Neuronal stem cell (in vitro differentiated cells): ENCODE measurements around the gene NGFR.
"Not testable (repeated sequence)": the region's sequence is repeated elsewhere in the genome, so short reads cannot be mapped to it uniquely, and the experiment has no call there.

Experiments
- DNase-seq: peaks from one replicate; pipeline ENCODE4 v3.0.0-alpha.2; 2013; ENCODE audit warnings: low spot score
- H2AFZ ChIP-seq: one replicate; pipeline ENCODE4 v1.6.1; 2013; ENCODE audit warnings: mild to moderate bottlenecking, low read length, inconsistent platforms
- H2AK5ac ChIP-seq: 2 replicates; pipeline ENCODE4 v1.6.1; 2013; ENCODE audit warnings: low read depth, mild to moderate bottlenecking, inconsistent platforms, low read length, moderate library complexity, mixed read lengths
- H2BK120ac ChIP-seq: 2 replicates; pipeline ENCODE4 v1.6.1; 2013; ENCODE audit warnings: low read depth, mild to moderate bottlenecking, inconsistent platforms, low read length, moderate library complexity, mixed read lengths
- H2BK12ac ChIP-seq: one replicate; pipeline ENCODE4 v1.6.1; 2013; ENCODE audit warnings: low read length, inconsistent platforms
- H2BK15ac ChIP-seq: 2 replicates; pipeline ENCODE4 v1.6.1; 2013; ENCODE audit warnings: mild to moderate bottlenecking, low read length, inconsistent platforms, mixed read lengths
- H2BK5ac ChIP-seq: one replicate; pipeline ENCODE4 v1.6.1; 2013; ENCODE audit warnings: inconsistent platforms, mild to moderate bottlenecking, low read length, moderate library complexity
- H3K14ac ChIP-seq: one replicate; pipeline ENCODE4 v1.6.1; 2013; ENCODE audit warnings: low read length, inconsistent platforms
- H3K18ac ChIP-seq: 2 replicates; pipeline ENCODE4 v1.6.1; 2013; ENCODE audit warnings: low read length, inconsistent platforms
- H3K23ac ChIP-seq: 2 replicates; pipeline ENCODE4 v1.6.1; 2013; ENCODE audit warnings: low read depth, mild to moderate bottlenecking, mixed read lengths, low read length, inconsistent platforms; ENCODE audit not compliant: poor library complexity
- H3K27ac ChIP-seq: replicated peaks from 3 replicates; pipeline ENCODE4 v1.5.1; 2013; ENCODE audit warnings: low read length, inconsistent platforms
- H3K27me3 ChIP-seq, 3 experiments: 2 replicates each; pipeline ENCODE4 v1.6.1; 2013; ENCODE audit warnings: low read length in 3 of 3, mild to moderate bottlenecking in 2 of 3, inconsistent platforms in 1 of 3, low read depth in 1 of 3, mixed read lengths in 1 of 3, moderate library complexity in 1 of 3; ENCODE audit not compliant: control insufficient read depth in 3 of 3, insufficient read depth in 3 of 3
- H3K36me3 ChIP-seq, 2 donors: replicated peaks in 1 of 2; 2 replicates each; pipeline ENCODE4 v1.6.1; 2013; ENCODE audit warnings: low read length in 2 of 2; ENCODE audit not compliant: control insufficient read depth in 2 of 2, insufficient read depth in 2 of 2
- H3K4ac ChIP-seq: 2 replicates; pipeline ENCODE4 v1.6.1; 2013; ENCODE audit warnings: inconsistent platforms, mild to moderate bottlenecking, low read length, moderate library complexity
- H3K4me1 ChIP-seq, 2 donors: 1 replicate in 1 of 2; 2 replicates in 1 of 2; pipeline ENCODE4 v1.6.1; 2013; ENCODE audit warnings: low read length in 2 of 2, low read depth in 1 of 2; ENCODE audit not compliant: control insufficient read depth in 2 of 2, insufficient read depth in 1 of 2
- H3K4me2 ChIP-seq: one replicate; pipeline ENCODE4 v1.6.1; 2013; ENCODE audit warnings: mild to moderate bottlenecking, low read length, inconsistent platforms; ENCODE audit not compliant: insufficient read depth, poor library complexity, severe bottlenecking
- H3K4me3 ChIP-seq, 2 donors: 2 replicates each; pipeline ENCODE4 v1.5.1; 2013; ENCODE audit warnings: low read length in 2 of 2, mild to moderate bottlenecking in 2 of 2, inconsistent platforms in 1 of 2, moderate library complexity in 1 of 2
- H3K79me1 ChIP-seq: one replicate; pipeline ENCODE4 v1.6.1; 2013; ENCODE audit warnings: low read depth, mild to moderate bottlenecking, inconsistent platforms, low read length, moderate library complexity
- H3K9ac ChIP-seq: one replicate; pipeline ENCODE4 v1.6.1; 2013; ENCODE audit warnings: mild to moderate bottlenecking, low read depth, low read length, inconsistent platforms; ENCODE audit not compliant: poor library complexity
- H3K9me3 ChIP-seq, 2 donors: replicated peaks in 1 of 2; 2 replicates each; pipeline versions ENCODE3 to v1.6.1; 2013; ENCODE audit warnings: low read length in 2 of 2, mild to moderate bottlenecking in 2 of 2, inconsistent platforms in 1 of 2, low read depth in 1 of 2, mixed read lengths in 1 of 2, moderate library complexity in 1 of 2; ENCODE audit not compliant: control insufficient read depth in 2 of 2, insufficient read depth in 1 of 2
- H4K8ac ChIP-seq: one replicate; pipeline ENCODE4 v1.6.1; 2013; ENCODE audit warnings: low read depth, mild to moderate bottlenecking, inconsistent platforms, low read length, moderate library complexity
- H4K91ac ChIP-seq: one replicate; pipeline ENCODE4 v1.6.1; 2013; ENCODE audit warnings: low read length, low read depth, mild to moderate bottlenecking, inconsistent platforms; ENCODE audit not compliant: poor library complexity
- WGBS, 2 donors: extraction: QIAGEN DNeasy Blood & Tissue Kit; methylation state at CpG; one replicate each; pipeline ENCODE4 v1.1.7; 2013; ENCODE audit warnings: missing lambda C conversion rate in 2 of 2, mixed read lengths in 1 of 2; ENCODE audit not compliant: insufficient read length in 2 of 2, insufficient replicate concordance in 1 of 2; ENCODE audit errors: extremely low coverage in 2 of 2; 5-methylcytosine and 5-hydroxymethylcytosine counted together

NGFR gene

GRCh38 chr17:49549691-49550678 is 54.9 kb downstream of the NGFR start:
- H3K9me3 ChIP-seq: no peaks in the 10 kb centered on the region

DNA sequence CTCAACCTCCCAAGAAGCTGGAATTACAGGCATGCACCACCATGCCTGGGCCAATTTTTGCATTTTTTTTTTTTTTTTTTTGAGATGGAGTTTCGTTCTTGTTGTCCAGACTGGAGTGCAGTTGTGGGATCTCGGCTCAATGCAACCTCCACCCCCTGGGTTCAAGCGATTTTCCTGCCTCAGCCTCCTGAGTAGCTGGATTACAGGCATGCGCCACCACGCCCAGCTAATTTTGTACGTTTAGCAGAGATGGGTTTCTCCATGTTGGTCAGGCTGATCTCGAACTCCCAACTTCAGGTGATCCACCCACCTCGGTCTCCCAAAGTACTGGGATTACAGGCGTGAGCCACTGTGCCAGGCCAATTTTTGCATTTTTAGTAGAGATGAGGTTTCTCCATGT is 55.7 kb downstream of the NGFR start:
- WGBS, 2 donors: no CpG with 5 or more reads among the region's 9 CpGs
- peaks cover 0 to 82% (median 0%) of the 10 kb centered on the region in 3 experiments for H3K27me3 ChIP-seq
- not testable (repeated sequence) for H3K4ac ChIP-seq, H4K91ac ChIP-seq, H2BK5ac ChIP-seq, H3K23ac ChIP-seq, H3K9me3 ChIP-seq, DNase-seq, H2BK15ac ChIP-seq, H3K79me1 ChIP-seq, H2BK12ac ChIP-seq, H4K8ac ChIP-seq, H2AK5ac ChIP-seq, H2AFZ ChIP-seq, H2BK120ac ChIP-seq, H3K4me2 ChIP-seq, H3K14ac ChIP-seq, H3K18ac ChIP-seq, H3K9ac ChIP-seq, H3K4me3 ChIP-seq, H3K27ac ChIP-seq, H3K36me3 ChIP-seq
- H3K4me1 ChIP-seq: peaks cover 0 to 24% of the 10 kb centered on the region in 2 donors

More at GRCh38 chr17:49549691-49550678, 54.9 kb downstream of the NGFR start:
- no peak for DNase-seq
- Histone ChIP-seq H4K8ac (no peak overlapping the region), H2BK5ac (no peak overlapping the region), H3K18ac (peak overlapping the region; percentile 35), H3K79me1 (peaks cover under 1% of the 10 kb centered on the region), H3K27me3 (peaks cover 0 to 77% (median 0%) of the 10 kb centered on the region in 3 experiments), H3K4ac (no peak overlapping the region), H2BK15ac (peak overlapping the region; percentile 19), H2BK12ac (peak overlapping the region; percentile 43), H3K23ac (peak overlapping the region; percentile 44), H3K14ac (no peak overlapping the region), H3K4me2 (no peak overlapping the region), H3K27ac (no peak overlapping the region), H2BK120ac (no peak overlapping the region), H3K4me1 (peaks cover 0 to 30% of the 10 kb centered on the region in 2 donors), H3K4me3 (no peak overlapping the region), H2AK5ac (peak overlapping the region; percentile 89), H3K9ac (peak overlapping the region; percentile 61), H3K36me3 (peaks cover 0 to 3% of the 10 kb centered on the region in 2 donors), H4K91ac (no peak overlapping the region), H2AFZ (no peak overlapping the region)
- no CpG with 5 or more reads among the region's 20 CpGs for WGBS, 2 donors

- no peak overlapping the region for H2BK12ac ChIP-seq
- H3K4ac ChIP-seq: no peak overlapping the region
- no peaks in the 10 kb centered on the region for H3K36me3 ChIP-seq
- DNase-seq: no peak
- H4K8ac ChIP-seq: no peak overlapping the region
- H3K14ac ChIP-seq: peak overlapping the region; percentile 72
- peaks cover 3 to 21% of the 10 kb centered on the region in 2 donors for H3K4me1 ChIP-seq
- H4K91ac ChIP-seq: no peak overlapping the region
- WGBS, 2 donors: no CpG with 5 or more reads among the region's 12 CpGs
- peak overlapping the region; percentile 86 for H2BK15ac ChIP-seq
- H3K9ac ChIP-seq: peak overlapping the region; percentile 46
- peak overlapping the region; percentile 12 for H3K18ac ChIP-seq
- H2AK5ac ChIP-seq: peak overlapping the region; percentile 42
- H3K4me3 ChIP-seq: no peak overlapping the region
- H3K79me1 ChIP-seq: no peaks in the 10 kb centered on the region
- H3K23ac ChIP-seq: peak overlapping the region; percentile 70
- no peak overlapping the region for H2BK120ac ChIP-seq
- H2AFZ ChIP-seq: no peak overlapping the region
- peaks cover 0 to 79% (median 0%) of the 10 kb centered on the region in 3 experiments for H3K27me3 ChIP-seq
- H3K9me3 ChIP-seq: no peaks in the 10 kb centered on the region
- H3K27ac ChIP-seq: no peak overlapping the region
- H3K4me2 ChIP-seq: no peak overlapping the region
- H2BK5ac ChIP-seq: peak overlapping the region; percentile 54
Observed at GRCh38 chr17:49551221-49552069, 56.4 kb downstream of the NGFR start.
